Panc1 (cell line): Measurements from ENCODE around the gene EMX2.

Experiments used
- CTCF ChIP-seq: fragments of 450-650 bp; IDR thresholded peaks from 2 replicates; pipeline ENCODE4 v1.5.1; 2017; ENCODE audit warnings: mild to moderate bottlenecking
- POLR2AphosphoS5 ChIP-seq: IDR thresholded peaks from 2 replicates; pipeline ENCODE4 v1.6.1; 2012; ENCODE audit warnings: mild to moderate bottlenecking, low read depth, low read length, moderate library complexity
- SIN3A ChIP-seq: IDR thresholded peaks from 2 replicates; pipeline ENCODE4 v1.6.1; 2012; ENCODE audit warnings: low read depth, mild to moderate bottlenecking, low read length, moderate library complexity, borderline replicate concordance; ENCODE audit not compliant: insufficient read depth
- TCF7L2 ChIP-seq: IDR thresholded peaks from 2 replicates; pipeline ENCODE4 v1.6.1; 2011; ENCODE audit warnings: mild to moderate bottlenecking, low read depth, low read length, inconsistent platforms

GRCh38 chr10:117569610-117570390 lies 27.3 kb downstream of the EMX2 start:
- TF ChIP-seq POLR2AphosphoS5, result no peak
- TF ChIP-seq CTCF, result no peak
- no peak for TF ChIP-seq SIN3A
- TF ChIP-seq TCF7L2, result no peak
